Mesenchymal stem cell (in vitro differentiated cells and primary cell): Measurements from ENCODE around the gene TMEM138.

Experiments
- DNase-seq: peaks from one replicate; pipeline ENCODE4 v3.0.0-alpha.2; 2013
- H2AFZ ChIP-seq: one replicate; pipeline ENCODE4 v1.6.1; 2013; ENCODE audit warnings: low read depth, mild to moderate bottlenecking, control low read depth, inconsistent platforms, low read length, moderate library complexity
- H2AK5ac ChIP-seq: 2 replicates; pipeline ENCODE4 v1.6.1; 2013; ENCODE audit warnings: low read length, moderate library complexity, mild to moderate bottlenecking, inconsistent platforms; ENCODE audit not compliant: severe bottlenecking
- H2BK120ac ChIP-seq: one replicate; pipeline ENCODE4 v1.6.1; 2013; ENCODE audit warnings: low read depth, mild to moderate bottlenecking, inconsistent platforms, low read length, moderate library complexity
- H2BK12ac ChIP-seq, 2 experiments: one replicate each; pipeline ENCODE4 v1.6.1; 2013; ENCODE audit warnings: inconsistent platforms in 2 of 2, low read length in 2 of 2, mild to moderate bottlenecking in 2 of 2, moderate library complexity in 2 of 2, control low read depth in 1 of 2
- H2BK15ac ChIP-seq: one replicate; pipeline ENCODE4 v1.6.1; 2013; ENCODE audit warnings: mild to moderate bottlenecking, low read depth, inconsistent platforms; ENCODE audit not compliant: poor library complexity, severe bottlenecking
- H2BK5ac ChIP-seq: 2 replicates; pipeline ENCODE4 v1.6.1; 2013; ENCODE audit warnings: low read depth, mild to moderate bottlenecking, low read length, control low read depth, inconsistent platforms; ENCODE audit not compliant: poor library complexity, severe bottlenecking
- H3K14ac ChIP-seq, 2 experiments: one replicate each; pipeline ENCODE4 v1.6.1; 2013; ENCODE audit warnings: inconsistent platforms in 2 of 2, low read length in 2 of 2, control low read depth in 1 of 2, mild to moderate bottlenecking in 1 of 2, moderate library complexity in 1 of 2
- H3K18ac ChIP-seq, 2 experiments: one replicate each; pipeline ENCODE4 v1.6.1; 2013; ENCODE audit warnings: inconsistent platforms in 2 of 2, low read length in 2 of 2, control low read depth in 1 of 2, low read depth in 1 of 2, mild to moderate bottlenecking in 1 of 2
- H3K23ac ChIP-seq, 2 experiments: one replicate each; pipeline ENCODE4 v1.6.1; 2013; ENCODE audit warnings: inconsistent platforms in 2 of 2, low read length in 2 of 2, mild to moderate bottlenecking in 2 of 2, moderate library complexity in 2 of 2, control low read depth in 1 of 2
- H3K27ac ChIP-seq: 2 replicates; pipeline ENCODE4 v1.5.1; 2013; ENCODE audit warnings: mild to moderate bottlenecking, moderate library complexity, low read length, control low read depth, inconsistent platforms; ENCODE audit not compliant: poor library complexity, severe bottlenecking
- H3K27me3 ChIP-seq, 2 experiments: 2 replicates each; pipeline versions ENCODE4 v1.6.1 to v1.7.0; 2013; ENCODE audit warnings: low read length in 2 of 2, mild to moderate bottlenecking in 2 of 2, moderate library complexity in 2 of 2, control low read depth in 1 of 2, inconsistent platforms in 1 of 2; ENCODE audit not compliant: control insufficient read depth in 1 of 2, insufficient read depth in 1 of 2
- H3K36me3 ChIP-seq, 2 experiments: 2 replicates each; pipeline versions ENCODE4 v1.6.1 to v1.7.0; 2013; ENCODE audit warnings: low read length in 2 of 2, control low read depth in 1 of 2, inconsistent platforms in 1 of 2, low read depth in 1 of 2, mild to moderate bottlenecking in 1 of 2; ENCODE audit not compliant: insufficient read depth in 2 of 2, control insufficient read depth in 1 of 2
- H3K4ac ChIP-seq, 2 experiments: one replicate each; pipeline ENCODE4 v1.6.1; 2013; ENCODE audit warnings: inconsistent platforms in 2 of 2, low read length in 2 of 2, mild to moderate bottlenecking in 2 of 2, moderate library complexity in 2 of 2, control low read depth in 1 of 2, low read depth in 1 of 2
- H3K4me1 ChIP-seq: 2 replicates; pipeline ENCODE4 v1.6.1; 2013; ENCODE audit warnings: low read depth, low read length, control low read depth; ENCODE audit not compliant: control insufficient read depth, insufficient read depth
- H3K4me2 ChIP-seq: 2 replicates; pipeline ENCODE4 v1.6.1; 2013; ENCODE audit warnings: low read length, mild to moderate bottlenecking, inconsistent platforms; ENCODE audit not compliant: poor library complexity, severe bottlenecking
- H3K4me3 ChIP-seq, 2 experiments: 2 replicates each; pipeline versions ENCODE4 v1.5.1 to v1.7.0; 2013; ENCODE audit warnings: low read length in 2 of 2, mild to moderate bottlenecking in 2 of 2, control low read depth in 1 of 2, low read depth in 1 of 2; ENCODE audit not compliant: insufficient read depth in 1 of 2
- H3K79me1 ChIP-seq: replicated peaks from 2 replicates; pipeline ENCODE4 v1.6.1; 2013; ENCODE audit warnings: mild to moderate bottlenecking, control low read depth, low read length, inconsistent platforms; ENCODE audit not compliant: poor library complexity, severe bottlenecking
- H3K9ac ChIP-seq: 2 replicates; pipeline ENCODE4 v1.7.0; 2013; ENCODE audit warnings: mild to moderate bottlenecking, low read length, moderate library complexity
- H3K9me3 ChIP-seq: 2 replicates; pipeline ENCODE4 v1.7.0; 2013; ENCODE audit warnings: mild to moderate bottlenecking, low read length; ENCODE audit not compliant: control insufficient read depth
- H4K8ac ChIP-seq: one replicate; pipeline ENCODE4 v1.6.1; 2013; ENCODE audit warnings: inconsistent platforms, mild to moderate bottlenecking, low read length, moderate library complexity
- H4K91ac ChIP-seq: one replicate; pipeline ENCODE4 v1.6.1; 2013; ENCODE audit warnings: mild to moderate bottlenecking, low read length, inconsistent platforms
- WGBS: methylation state at CpG from one replicate; pipeline ENCODE4 v1.1.7; 2013; ENCODE audit warnings: mixed read lengths; 5-methylcytosine and 5-hydroxymethylcytosine counted together

The TMEM138 gene

GRCh38 chr11:61343792-61344745 is 18.1 kb upstream of the TMEM138 start:
- Histone ChIP-seq H4K91ac (peak overlapping the region; percentile 16), H3K79me1 (no peaks in the 10 kb centered on the region), H3K4me2 (no peak overlapping the region), H2BK12ac (no peak overlapping the region), H3K27ac (no peak overlapping the region), H3K23ac (no peak overlapping the region), H2BK120ac (no peak overlapping the region), H2AK5ac (no peak overlapping the region), H3K4ac (no peak overlapping the region), H3K9me3 (no peaks in the 10 kb centered on the region), H3K18ac (no peak overlapping the region), H4K8ac (no peak overlapping the region), H2BK5ac (no peak overlapping the region), H2BK15ac (no peak overlapping the region), H3K9ac (no peak overlapping the region), H3K4me3 (no peak overlapping the region), H3K4me1 (peaks cover 5% of the 10 kb centered on the region), H3K36me3 (peaks cover 48 to 77% of the 10 kb centered on the region in 2 experiments), H3K14ac (no peak overlapping the region), H2AFZ (no peak overlapping the region), H3K27me3 (no peaks in the 10 kb centered on the region)
- DNase-seq: no peak
- WGBS: 97% methylated on average over 28 of the region's 29 CpGs

- H2BK120ac ChIP-seq: no peak overlapping the region
- H2AFZ ChIP-seq: no peak overlapping the region
- no peak overlapping the region for H2BK12ac ChIP-seq
- H3K14ac ChIP-seq: no peak overlapping the region
- no peaks in the 10 kb centered on the region for H3K9me3 ChIP-seq
- no peak for DNase-seq
- H3K79me1 ChIP-seq: no peaks in the 10 kb centered on the region
- no peak overlapping the region for H3K9ac ChIP-seq
- no peak overlapping the region for H4K8ac ChIP-seq
- 98% methylated on average over 4 of the region's 4 CpGs for WGBS
- H3K27me3 ChIP-seq: no peaks in the 10 kb centered on the region
- H3K23ac ChIP-seq: no peak overlapping the region
- H2BK15ac ChIP-seq: no peak overlapping the region
- no peak overlapping the region for H3K4me2 ChIP-seq
- no peak overlapping the region for H3K27ac ChIP-seq
- no peak overlapping the region for H3K4me3 ChIP-seq
- H3K36me3 ChIP-seq: peaks cover 55 to 81% of the 10 kb centered on the region in 2 experiments
- H3K18ac ChIP-seq: no peak overlapping the region
- no peak overlapping the region for H2BK5ac ChIP-seq
- no peak overlapping the region for H3K4ac ChIP-seq
- H3K4me1 ChIP-seq: peaks cover 5% of the 10 kb centered on the region
- H2AK5ac ChIP-seq: no peak overlapping the region
- no peak overlapping the region for H4K91ac ChIP-seq
Observed at GRCh38 chr11:61345170-61345610, 17.0 kb upstream of the TMEM138 start.

GRCh38 chr11:61345954-61346843 is 16.0 kb upstream of the TMEM138 start:
- Histone ChIP-seq H3K18ac (no peak overlapping the region), H3K14ac (no peak overlapping the region), H3K4me2 (no peak overlapping the region), H3K4me1 (peaks cover 5% of the 10 kb centered on the region), H4K91ac (no peak overlapping the region), H3K27ac (no peak overlapping the region), H2AFZ (no peak overlapping the region), H2BK5ac (no peak overlapping the region), H3K4ac (no peak overlapping the region), H3K23ac (no peak overlapping the region), H3K36me3 (peaks cover 61 to 88% of the 10 kb centered on the region in 2 experiments), H2AK5ac (no peak overlapping the region), H3K79me1 (no peaks in the 10 kb centered on the region), H4K8ac (no peak overlapping the region), H2BK12ac (no peak overlapping the region), H3K4me3 (no peak overlapping the region), H3K27me3 (no peaks in the 10 kb centered on the region), H3K9ac (no peak overlapping the region), H2BK15ac (no peak overlapping the region), H2BK120ac (no peak overlapping the region), H3K9me3 (no peaks in the 10 kb centered on the region)
- no peak for DNase-seq
- 91% methylated on average over 14 of the region's 14 CpGs for whole genome bisulfite sequencing
